Activated T-cell treated with anti-CD3 and anti-CD28 coated beads for 48 hours (primary cell): Measurements from ENCODE around the gene RASD1.

Experiments used
- DNase-seq: peaks from one replicate; pipeline ENCODE4 v3.0.0-alpha.2; 2020; ENCODE audit warnings: low read depth

RASD1 gene

DNA sequence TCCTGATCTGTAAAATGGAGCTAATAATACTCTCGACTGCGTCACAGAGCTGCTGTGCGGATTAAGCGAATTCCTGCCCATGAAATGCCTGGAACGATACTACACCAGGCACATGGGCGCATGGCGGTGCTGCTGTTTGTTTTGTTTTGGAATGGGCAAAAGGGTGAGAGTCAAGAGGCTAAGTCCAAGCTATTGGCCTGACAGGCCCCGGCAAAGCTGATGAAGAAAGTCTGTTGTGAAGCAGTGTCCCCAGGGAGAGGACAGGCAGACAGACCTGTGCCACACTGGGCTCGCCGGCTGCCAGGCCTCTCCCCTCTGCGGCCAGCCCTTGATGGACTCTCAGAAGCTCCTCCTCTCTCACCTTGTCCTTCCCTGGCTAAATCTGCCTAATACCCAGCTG lies 31.3 kb upstream of the RASD1 start:
- DNase-seq = no peak

DNA sequence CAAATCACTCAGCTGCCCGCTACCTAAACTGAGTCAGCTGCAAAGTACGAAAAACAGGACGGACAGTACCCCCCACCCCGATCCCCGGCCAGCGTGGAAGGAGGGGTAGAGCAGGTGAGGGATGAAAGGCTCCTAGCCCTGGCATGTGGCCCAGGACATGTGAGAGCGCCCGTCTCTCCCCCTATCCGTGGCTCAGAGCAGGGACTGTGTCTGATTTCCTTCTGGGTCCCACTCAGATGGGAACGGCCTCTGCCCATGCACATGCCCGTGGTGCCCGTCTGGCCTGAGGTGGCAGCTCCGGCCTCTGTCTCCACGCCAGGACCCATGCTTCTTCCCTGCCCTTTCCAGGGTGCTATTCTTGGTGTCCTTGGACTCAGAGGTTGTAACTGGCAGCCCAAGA lies 30.2 kb upstream of the RASD1 start:
- DNase-seq = no peak

DNA sequence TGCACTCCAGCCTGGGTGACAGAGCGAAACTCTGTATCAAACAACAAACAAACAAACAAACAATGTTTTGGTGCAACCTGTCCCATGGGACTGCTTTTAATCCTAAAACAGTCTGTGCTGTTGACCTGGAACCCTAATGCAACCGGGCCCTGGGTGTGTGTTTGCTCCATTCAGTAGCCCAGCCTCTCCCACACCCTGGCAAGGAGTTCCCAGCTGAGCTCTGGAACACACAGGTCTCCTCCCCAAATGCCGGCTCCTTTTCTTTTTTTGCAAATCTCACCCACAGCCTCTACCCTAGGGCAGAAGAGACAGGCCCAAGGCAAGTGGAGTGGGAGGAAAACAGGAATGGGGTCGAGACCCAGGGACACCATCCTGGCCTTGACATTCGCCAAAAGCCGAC lies 29.8 kb upstream of the RASD1 start:
- DNase-seq = no peak

DNA sequence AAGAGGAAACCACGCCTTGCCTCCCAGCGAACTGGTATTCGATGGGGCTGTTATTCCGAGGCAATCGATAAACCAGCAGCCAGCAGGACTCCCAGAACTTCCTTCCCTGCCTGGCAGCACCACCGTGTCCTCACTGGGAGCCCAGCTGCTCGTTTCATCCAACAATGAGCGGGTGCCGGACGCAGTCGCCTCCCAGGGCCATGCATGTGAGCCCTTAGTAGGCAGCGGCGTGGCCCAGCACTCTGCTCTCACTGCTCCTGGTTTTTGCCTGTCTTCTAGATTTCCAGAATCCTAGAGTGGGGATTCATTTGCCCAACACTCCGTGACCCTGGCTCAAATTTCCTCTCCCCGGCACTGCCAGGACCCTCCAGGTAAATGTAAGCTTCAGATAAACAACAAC lies 29.1 kb upstream of the RASD1 start:
- no peak for DNase-seq

- DNase-seq = no peak
These were observed 27.7 kb upstream of the RASD1 start for GRCh38 chr17:17523731-17524490.

GRCh38 chr17:17523001-17523730 lies 27.0 kb upstream of the RASD1 start:
- DNase-seq = no peak

DNA sequence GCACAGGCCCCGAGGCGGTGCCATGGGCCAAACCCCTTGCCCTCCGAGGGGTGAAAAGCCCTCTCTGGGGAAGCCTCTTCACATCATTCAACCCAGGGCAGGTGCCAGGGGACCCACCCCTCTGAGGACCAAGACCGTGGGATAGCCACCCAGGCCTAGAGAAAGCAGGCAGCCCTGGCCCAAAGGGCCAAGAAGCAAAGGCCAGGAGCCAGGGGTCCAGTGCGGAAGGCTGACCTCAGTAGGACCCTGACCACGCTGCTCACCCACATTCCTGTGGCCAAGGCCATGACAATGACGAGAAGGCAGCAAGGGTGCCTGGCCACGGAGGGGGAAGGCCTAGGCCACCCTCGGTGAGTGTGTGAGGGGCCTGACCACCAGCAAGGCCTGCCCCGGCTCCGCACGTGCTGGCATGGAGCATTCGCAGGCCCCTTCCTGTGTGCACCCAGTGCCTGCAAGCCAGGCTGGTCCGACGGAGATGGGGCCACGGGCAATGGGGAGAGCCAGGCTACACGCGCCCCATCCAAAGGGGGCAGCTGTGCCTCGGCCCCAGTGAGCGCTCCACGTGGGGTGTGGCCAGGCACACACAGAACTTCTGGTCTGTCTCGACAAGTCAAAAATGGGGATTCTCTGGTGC lies 24.5 kb upstream of the RASD1 start:
- DNase-seq = no peak

DNA sequence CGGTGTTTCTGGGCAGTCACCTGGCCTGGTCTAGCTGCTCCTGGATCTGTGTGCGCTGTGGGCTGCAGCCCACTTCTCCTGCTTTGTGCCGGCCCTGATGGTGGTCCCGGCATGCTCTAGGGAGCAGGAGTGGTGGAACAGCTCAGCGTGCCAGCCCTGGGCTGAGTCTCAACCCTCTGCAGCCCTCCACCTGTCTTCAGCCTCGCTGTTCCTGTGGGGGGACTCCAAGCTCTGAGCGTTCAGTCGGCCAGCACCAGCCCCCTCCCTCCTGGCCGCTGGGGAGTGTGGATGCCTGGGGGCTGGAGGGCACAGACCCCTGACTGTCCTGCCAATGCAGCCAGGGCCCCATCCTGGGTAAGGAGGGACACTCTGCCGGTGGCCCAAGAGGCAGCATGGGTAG lies 23.7 kb upstream of the RASD1 start:
- DNase-seq = no peak

- DNase-seq = no peak
These were observed 22.8 kb upstream of the RASD1 start for GRCh38 chr17:17518951-17519350.

GRCh38 chr17:17518014-17518413 lies 21.8 kb upstream of the RASD1 start:
- DNase-seq = no peak

DNA sequence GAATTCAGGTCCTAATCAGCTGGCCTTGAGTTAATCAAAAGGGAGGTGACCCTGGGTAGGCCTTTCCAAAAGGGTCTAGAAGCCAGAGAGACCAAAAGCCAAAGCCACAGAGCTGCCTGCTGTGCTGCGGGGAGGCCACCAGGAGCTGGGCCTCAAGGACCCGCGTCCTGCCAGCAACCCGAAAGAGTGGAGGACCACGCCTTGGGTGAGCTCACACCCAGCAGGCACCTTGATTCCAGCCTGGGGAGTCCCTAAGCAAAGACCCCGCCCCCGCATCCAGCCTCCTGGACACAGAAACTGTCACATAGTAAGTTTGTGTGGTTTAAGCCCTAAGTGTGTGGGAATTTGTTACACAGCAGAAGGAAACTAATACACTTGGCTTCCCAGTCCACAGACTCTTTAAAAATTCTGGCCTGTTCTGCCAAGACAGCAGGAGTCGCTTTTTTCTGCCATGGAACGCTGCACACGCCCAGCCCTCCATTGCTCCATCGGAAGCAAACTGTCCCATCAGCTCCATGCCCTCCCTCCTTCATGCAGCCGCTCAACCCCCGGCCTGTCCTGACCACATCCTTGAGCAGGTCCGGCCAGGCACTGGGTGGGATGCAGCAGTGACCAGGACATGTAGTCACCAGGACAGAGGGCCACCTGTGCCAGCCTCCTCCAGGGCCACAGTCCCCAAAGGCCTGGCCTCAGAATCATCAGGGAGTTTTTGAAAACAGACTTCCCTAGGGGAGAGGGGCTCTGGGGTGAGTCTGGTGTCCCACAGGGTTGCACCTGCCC lies 20.9 kb upstream of the RASD1 start:
- DNase-seq = no peak

DNA sequence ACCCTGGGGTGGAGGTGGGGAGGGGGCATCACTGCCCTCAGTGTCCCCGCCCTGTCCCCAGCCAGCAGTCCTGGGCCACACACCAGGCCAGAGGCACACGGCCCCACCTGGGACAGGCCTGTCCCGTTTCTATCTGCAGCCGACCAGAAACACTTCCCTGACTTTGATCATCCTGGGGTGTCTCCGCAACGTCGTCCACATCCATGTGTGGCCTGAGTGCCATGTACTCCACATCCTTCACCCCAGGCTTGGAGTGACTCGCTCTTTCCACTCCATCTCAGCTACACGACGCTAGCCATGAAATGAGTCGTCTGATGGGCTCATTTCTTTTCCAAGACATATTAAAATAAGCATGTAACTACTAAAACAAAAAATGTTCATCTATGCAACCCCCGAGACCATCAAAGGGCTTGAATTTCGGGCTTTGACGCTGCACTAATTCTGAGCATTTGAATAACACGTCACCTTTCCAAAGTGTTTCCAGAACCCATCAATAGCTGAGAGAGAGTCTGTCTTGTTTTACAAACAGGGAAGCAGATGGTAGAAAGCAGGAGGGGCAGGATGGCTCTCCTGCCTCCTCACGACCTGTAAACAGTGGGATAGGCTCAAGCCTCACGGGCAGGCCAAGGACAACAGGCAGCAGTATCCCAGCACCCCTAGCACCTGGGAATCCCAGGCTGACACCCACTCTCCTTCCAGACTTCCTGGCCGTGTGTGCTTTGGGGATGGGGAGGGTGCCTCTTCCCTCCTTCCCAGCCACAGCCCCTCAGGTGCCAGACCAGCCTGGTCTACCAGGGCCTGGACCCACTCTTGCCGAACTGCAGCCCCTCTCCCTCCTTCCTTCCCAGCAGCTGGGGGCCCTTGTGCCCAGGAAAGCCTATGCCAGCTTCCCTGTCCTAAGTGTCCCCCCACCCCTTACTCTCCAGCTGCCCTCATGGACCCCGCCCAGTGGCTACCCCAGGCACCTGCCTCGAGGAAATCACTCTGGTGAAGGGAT lies 20.0 kb upstream of the RASD1 start:
- no peak for DNase-seq

- no peak for DNase-seq
These were observed 19.1 kb upstream of the RASD1 start for GRCh38 chr17:17514993-17515933.

GRCh38 chr17:17514361-17514992 lies 18.3 kb upstream of the RASD1 start:
- DNase-seq = no peak

GRCh38 chr17:17513626-17514025 lies 17.4 kb upstream of the RASD1 start:
- no peak for DNase-seq

GRCh38 chr17:17512866-17513265 lies 16.7 kb upstream of the RASD1 start:
- DNase-seq = no peak

- no peak for DNase-seq
These were observed 16.0 kb upstream of the RASD1 start for GRCh38 chr17:17511881-17512858.

- DNase-seq = no peak
These were observed 15.1 kb upstream of the RASD1 start for GRCh38 chr17:17511293-17511741.
